Fibroblast of peridontal ligament (primary cell): ENCODE data around the gene IFI44L.

Source experiments
- DNase-seq: peaks from one replicate; pipeline ENCODE4 v3.0.0-alpha.2; 2010; ENCODE audit errors: extremely low read depth

IFI44L gene

GRCh38 chr1:78641558-78641957, 21.3 kb downstream of the IFI44L start:
- no peak for DNase-seq

DNA sequence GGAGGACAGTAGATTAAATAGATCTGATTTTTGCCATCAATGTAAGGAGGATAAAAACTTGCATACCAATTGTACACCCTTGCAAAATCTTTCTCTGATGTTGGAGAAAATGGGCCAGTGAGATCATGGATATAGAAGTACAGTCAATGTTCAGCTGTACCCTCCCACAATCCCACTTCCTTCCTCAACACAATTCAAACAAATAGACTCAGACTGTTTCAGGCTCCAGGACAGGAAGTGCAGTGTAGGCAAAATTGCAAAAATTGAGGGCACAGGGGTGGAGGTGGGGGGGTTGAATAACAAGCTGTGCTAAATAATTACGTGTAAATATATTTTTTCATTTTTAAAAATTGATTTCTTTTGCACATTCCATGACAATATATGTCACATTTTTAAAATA, 25.5 kb downstream of the IFI44L start:
- no peak for DNase-seq

DNA sequence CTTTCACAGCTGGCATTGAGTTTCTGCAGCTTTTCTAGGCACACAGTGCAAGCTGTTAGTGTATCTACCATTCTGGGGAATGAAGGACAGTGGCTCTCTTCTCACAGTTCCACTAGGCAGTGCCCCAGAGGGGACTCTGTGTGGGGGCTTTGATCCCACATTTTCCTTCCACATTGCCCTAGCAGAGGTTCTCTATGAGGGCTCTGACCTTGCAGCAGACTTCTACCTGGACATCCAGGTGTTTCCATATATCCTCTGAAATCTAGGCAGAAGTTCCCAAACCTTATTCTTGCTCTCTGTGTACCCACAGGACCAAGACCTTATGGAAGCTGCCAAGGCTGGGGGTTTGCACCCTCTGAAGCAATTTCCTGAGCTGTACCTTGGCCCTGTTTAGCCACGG, 27.0 kb downstream of the IFI44L start:
- DNase-seq = no peak

DNA sequence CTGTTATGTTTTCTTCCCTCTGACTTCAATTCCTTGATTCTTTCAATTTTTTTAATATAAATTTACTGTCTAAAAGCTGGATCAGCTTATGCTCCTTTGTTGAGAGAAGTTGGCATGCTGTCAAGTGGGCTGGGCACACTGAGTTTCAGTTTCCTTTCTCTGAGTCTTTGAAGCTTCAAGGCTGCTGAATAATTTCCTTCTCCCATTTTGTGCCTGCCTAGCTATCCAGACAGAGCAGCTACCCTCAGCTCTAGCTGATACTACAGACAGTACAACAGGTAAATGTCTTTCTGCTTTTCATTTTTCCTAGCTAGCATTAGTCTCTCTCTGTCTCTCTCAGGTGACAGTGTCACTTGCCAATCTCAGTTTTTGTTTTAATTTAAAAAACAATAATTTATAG, 29.4 kb downstream of the IFI44L start, which contains the start of gene IFI44:
Gene IFI44 (plus strand): TSS at position 204 of the 400 bp plus-strand sequence. CDS start 365 bp downstream, outside the sequence.
- DNase-seq = peak; percentile 93

DNA sequence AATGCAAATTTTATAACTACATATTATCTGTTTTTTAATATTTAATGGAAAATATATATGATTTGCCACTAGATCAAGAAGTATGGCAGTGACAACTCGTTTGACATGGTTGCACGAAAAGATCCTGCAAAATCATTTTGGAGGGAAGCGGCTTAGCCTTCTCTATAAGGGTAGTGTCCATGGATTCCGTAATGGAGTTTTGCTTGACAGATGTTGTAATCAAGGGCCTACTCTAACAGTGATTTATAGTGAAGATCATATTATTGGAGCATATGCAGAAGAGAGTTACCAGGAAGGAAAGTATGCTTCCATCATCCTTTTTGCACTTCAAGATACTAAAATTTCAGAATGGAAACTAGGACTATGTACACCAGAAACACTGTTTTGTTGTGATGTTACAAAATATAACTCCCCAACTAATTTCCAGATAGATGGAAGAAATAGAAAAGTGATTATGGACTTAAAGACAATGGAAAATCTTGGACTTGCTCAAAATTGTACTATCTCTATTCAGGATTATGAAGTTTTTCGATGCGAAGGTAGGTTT, 29.9 kb downstream of the IFI44L start:
- peak; percentile 47 for DNase-seq

- peak; percentile 13 for DNase-seq
Observed at GRCh38 chr1:78651241-78651640, 31.0 kb downstream of the IFI44L start.

DNA sequence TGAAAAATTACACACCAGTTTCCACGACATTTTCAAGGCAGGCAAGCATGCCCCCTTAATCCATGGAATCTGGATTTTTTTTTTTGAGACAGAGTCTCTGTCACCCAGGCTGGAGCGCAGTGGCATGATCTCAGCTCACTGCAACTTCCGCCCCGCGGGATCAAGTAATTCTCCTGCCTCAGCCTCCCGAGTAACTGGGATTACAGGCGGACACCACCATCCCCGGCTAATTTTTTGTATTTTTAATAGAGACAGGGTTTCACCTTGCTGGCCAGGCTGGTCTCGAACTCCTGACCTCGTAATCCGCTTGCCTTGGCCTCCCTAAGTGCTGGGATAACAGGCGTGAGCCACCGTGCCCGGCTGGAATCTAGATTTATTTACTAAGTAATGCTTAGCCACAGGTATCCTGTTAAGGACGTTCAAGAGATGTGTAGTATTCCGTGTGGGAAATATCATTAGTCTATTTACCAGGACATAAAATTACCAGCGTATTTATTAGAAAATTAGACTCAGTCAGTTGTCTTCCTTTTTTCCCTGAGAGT, 31.8 kb downstream of the IFI44L start:
- DNase-seq = no peak

- DNase-seq = no peak
Observed at GRCh38 chr1:78658901-78659300, 38.7 kb downstream of the IFI44L start.

- DNase-seq = no peak
Observed at GRCh38 chr1:78663923-78664322, 43.7 kb downstream of the IFI44L start.

DNA sequence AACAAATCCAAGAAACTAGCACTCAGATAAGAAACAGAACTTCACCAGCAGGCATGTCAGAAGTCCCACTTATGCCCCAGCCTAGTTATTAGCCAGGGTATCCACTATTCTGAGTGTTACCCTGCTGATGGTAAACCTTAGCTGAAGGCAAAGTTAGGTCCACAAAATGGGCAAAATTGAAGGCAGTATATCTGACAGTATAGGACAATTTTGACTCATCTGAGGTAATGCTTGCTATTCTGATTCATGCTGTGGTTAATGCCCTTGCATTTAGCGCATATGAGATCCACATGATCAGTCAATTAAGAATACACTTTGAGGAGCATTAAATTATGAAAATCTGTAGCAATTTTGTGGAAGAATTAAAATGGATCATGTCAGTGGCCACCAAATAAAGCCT, 44.5 kb downstream of the IFI44L start:
- DNase-seq = no peak

GRCh38 chr1:78665809-78666208, 45.6 kb downstream of the IFI44L start:
- no peak for DNase-seq

DNA sequence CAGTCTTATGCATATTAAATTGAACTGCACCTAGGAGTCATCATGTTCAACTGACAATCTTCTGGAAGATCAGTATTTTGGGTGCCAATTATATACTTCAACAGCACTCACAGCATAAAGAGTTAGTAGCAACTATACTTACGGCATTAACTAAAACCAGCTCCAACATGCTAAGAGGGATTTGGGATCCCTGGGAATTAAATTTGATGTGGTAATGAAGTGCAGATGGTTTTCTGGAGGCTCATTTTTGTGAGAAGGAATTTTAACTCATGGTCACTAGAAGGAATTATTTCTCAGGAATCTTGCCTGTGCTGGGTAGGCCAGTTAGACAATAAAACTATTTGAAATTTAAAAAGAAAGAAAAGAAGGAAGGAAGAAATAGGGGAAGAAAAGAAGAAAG, 47.7 kb downstream of the IFI44L start:
- DNase-seq = peak; percentile 71

DNA sequence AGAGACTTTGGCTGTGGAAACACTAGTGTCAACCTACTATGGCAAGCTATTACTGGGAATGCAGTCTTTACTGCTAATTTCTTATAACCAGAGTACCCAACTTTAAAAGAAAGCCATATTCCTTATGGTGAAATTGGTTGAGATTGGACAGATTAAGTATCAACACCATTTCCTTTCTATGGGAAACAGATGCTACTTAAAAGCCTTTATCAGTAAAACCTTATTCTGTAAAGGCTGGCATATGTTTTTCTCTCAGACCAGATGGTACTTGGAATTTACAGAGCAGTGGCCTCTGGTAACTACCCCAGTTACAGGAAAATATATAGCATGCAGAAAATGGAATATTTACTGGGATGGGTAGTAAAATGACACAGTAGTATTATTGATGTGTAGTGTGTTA, 48.2 kb downstream of the IFI44L start:
- no peak for DNase-seq

GRCh38 chr1:78672428-78672827, 52.2 kb downstream of the IFI44L start:
- DNase-seq = no peak

GRCh38 chr1:78673120-78673519, 52.9 kb downstream of the IFI44L start:
- no peak for DNase-seq

DNA sequence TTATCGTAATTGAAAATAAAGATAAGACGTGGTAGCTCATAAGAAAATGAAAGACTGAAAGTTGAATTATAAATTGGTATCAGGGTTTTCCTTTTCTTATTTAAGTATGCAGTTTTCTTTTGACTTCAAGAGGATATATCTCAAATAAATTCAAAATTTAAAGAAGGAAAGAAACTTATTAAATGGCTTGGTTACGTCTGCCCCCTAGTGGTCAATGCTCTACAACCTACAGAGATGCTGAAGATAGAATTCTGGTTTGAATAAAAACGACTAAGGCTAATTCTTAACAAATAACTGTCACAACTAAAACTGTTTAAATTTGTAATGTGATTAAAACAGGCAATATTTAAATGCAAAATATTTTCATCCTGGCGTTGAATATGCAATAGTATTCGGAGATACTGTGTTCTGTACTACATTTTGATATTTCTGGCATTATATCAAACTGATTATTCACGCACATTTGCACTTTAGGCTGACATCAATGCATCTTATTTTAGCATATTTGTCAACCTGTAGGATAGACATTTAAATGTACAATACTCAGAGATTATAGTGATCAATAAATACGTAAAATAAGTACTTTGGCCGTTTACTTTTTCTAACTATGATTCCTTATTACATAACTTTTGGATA, 56.2 kb downstream of the IFI44L start:
- DNase-seq = peak; percentile 92

DNA sequence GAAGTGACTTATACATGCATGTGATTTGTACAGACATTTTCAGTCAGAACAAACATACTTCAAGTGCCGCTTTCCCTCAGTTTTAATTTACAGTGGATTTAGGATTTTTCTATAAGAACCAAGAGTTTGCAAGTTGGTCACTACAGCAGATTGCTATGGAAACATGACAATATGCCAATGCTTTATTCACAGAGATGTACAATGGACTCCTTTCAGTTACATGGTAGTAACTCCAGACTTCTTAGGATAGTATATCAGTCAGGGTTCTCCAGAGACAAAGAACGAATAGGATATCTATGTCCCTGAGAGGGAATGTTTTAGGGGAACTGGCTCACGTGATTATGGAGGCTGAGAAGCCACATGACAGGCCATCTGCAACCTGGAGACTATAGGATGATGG, 56.7 kb downstream of the IFI44L start:
- no peak for DNase-seq

DNA sequence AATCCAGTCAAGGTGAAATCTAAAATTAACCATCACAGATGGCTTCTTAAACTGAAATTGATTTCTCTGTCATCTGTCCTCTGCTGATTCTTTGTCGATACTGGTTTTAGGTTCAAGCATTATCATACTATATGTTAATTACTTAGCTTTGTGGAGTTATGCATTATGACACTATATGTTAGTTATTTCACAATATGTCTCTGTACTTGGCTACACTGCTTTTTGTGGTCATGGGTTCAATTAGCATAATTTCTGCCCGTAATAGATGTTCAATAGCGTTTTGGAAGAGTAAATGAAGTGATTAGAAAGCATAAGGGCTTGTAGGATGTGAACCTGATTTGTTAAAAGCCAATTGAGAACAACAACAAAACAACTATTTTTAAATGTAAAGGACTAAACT, 57.5 kb downstream of the IFI44L start:
- DNase-seq = no peak

DNA sequence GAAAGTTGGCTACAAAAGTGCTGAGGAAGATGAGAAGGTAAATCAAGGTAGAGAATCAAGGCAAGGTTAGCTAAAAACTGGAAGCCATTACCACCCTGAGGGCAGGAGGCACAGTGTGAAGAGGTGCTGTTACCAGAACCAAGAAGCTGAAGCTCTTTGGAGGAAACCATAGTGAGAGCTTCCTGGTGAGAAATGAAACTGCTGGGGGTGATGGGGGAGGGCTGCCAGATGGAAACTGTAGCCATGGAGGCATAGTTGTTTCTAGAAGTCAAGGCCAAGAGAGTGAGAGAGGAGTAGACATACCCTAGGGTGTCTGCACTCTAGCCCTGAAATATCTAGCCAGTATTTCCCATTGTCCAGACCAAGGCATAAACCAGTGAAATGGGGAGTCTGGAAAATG, 58.1 kb downstream of the IFI44L start:
- DNase-seq = no peak

- DNase-seq = no peak
Observed at GRCh38 chr1:78681265-78681664, 61.0 kb downstream of the IFI44L start.

GRCh38 chr1:78682496-78682895, 62.2 kb downstream of the IFI44L start:
- DNase-seq = no peak

DNA sequence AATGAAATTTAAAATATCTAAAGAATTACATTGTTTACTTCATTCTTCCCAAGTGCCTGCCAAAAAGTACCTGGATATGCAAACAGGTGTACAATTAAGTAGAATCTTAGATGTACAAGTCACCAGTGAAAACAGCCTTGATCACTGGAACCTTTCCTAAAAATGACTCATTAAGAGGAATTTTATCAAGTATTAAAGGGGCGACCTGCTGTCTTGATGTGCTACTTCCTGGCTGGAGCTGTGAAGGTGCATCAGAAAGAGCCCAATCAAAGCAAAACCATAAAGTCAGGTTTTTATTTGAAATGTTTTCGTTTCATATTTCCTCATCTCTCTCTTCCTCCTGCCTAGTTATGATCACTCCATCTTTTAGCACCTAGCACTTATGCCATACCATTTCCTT, 62.8 kb downstream of the IFI44L start:
- no peak for DNase-seq

- no peak for DNase-seq
Observed at GRCh38 chr1:78687315-78687714, 67.1 kb downstream of the IFI44L start.

GRCh38 chr1:78687914-78688313, 67.7 kb downstream of the IFI44L start:
- peak; percentile 37 for DNase-seq
